ENCODE measurements around the gene TULP4. TPM values are rescaled to one million over a fixed set of nuclear protein-coding genes. Genes with fewer than 3 reads are reported as not detected.

Gene TULP4
- total RNA-seq, 1 donor from 2014 or later: 406 TPM

DNA sequence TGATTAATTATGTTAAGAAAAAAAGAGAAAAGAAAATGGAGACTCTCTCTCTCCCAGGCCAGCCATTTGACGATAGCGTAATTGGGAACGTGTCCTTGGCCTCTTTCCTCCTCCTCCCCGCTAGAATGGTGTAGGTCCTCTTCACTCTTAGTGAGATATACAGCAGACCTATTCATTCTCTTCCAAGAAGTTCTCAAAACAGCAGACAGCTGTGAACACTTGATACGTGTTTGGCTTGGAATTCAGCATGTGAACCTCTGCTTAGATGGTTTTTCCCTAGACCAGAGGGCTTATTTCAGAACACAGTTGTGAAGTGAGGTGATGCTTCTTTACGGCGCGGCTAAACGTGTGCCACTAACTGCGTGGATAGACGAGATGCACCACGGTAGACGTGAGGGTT is 32.6 kb upstream of the TULP4 start:
- no peaks in the 10 kb centered on the region for H3K9me3 Mint-ChIP-seq (ENCODE audit: unreplicated experiment)
- no peak overlapping the region for H3K4me3 Mint-ChIP-seq (ENCODE audit: unreplicated experiment)
- H3K27me3 Mint-ChIP-seq (ENCODE audit: unreplicated experiment): no peaks in the 10 kb centered on the region
- TF ChIP-seq, protein P1, sequence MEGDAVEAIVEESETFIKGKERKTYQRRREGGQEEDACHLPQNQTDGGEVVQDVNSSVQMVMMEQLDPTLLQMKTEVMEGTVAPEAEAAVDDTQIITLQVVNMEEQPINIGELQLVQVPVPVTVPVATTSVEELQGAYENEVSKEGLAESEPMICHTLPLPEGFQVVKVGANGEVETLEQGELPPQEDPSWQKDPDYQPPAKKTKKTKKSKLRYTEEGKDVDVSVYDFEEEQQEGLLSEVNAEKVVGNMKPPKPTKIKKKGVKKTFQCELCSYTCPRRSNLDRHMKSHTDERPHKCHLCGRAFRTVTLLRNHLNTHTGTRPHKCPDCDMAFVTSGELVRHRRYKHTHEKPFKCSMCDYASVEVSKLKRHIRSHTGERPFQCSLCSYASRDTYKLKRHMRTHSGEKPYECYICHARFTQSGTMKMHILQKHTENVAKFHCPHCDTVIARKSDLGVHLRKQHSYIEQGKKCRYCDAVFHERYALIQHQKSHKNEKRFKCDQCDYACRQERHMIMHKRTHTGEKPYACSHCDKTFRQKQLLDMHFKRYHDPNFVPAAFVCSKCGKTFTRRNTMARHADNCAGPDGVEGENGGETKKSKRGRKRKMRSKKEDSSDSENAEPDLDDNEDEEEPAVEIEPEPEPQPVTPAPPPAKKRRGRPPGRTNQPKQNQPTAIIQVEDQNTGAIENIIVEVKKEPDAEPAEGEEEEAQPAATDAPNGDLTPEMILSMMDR (IDR thresholded peaks at IDR 0.05; ENCODE audit: partially characterized antibody, unreplicated experiment): no peak
- H3K4me1 Mint-ChIP-seq (ENCODE audit: low read depth, unreplicated experiment): peaks cover 50% of the 10 kb centered on the region
- peaks cover 4% of the 10 kb centered on the region for H3K36me3 Mint-ChIP-seq (ENCODE audit: unreplicated experiment)
- DNase-seq: no peak
- peak overlapping the region; percentile 72 for H3K27ac Mint-ChIP-seq (ENCODE audit: unreplicated experiment)

DNA sequence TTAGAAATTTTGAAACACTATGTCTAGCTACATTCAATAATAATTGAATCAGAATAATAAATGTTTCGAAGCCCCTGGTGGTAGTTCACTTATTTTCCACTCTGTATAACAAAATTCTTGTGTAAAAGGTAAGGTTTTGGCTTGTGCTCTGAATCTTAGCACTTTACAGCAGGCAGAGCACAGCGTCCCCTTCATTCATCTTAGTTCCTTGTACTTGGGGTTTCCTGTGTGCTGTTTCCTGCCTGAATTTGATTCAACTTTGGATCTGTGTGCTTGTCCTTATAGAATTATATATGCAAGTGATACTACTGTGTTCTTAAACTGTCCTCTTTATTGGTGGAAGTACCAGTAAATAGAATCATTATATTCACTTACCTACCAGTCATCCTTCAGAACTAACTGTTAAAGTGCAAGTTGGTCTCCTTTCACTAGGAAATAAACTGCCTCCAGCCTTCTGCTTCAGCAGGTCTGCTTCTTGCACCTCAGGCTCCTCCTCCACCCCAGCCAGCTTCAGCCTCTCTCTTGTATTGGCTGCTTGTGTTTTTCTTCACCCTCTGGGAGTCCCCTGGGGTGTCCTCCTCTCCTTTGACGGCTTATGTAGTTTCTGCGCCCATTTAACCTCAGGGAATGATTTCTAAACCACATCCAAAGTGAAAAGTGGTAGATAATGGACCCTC is 28.8 kb upstream of the TULP4 start:
- TF ChIP-seq, protein P1 (IDR thresholded peaks at IDR 0.05; ENCODE audit: partially characterized antibody, unreplicated experiment): no peak
- no peaks in the 10 kb centered on the region for H3K36me3 Mint-ChIP-seq (ENCODE audit: unreplicated experiment)
- H3K27me3 Mint-ChIP-seq (ENCODE audit: unreplicated experiment): no peaks in the 10 kb centered on the region
- H3K4me3 Mint-ChIP-seq (ENCODE audit: unreplicated experiment): peak overlapping the region; percentile 72
- peaks cover 3% of the 10 kb centered on the region for H3K9me3 Mint-ChIP-seq (ENCODE audit: unreplicated experiment)
- peak overlapping the region; percentile 95 for H3K27ac Mint-ChIP-seq (ENCODE audit: unreplicated experiment)
- peaks cover 68% of the 10 kb centered on the region for H3K4me1 Mint-ChIP-seq (ENCODE audit: low read depth, unreplicated experiment)
- peak; percentile 62 for DNase-seq

DNA sequence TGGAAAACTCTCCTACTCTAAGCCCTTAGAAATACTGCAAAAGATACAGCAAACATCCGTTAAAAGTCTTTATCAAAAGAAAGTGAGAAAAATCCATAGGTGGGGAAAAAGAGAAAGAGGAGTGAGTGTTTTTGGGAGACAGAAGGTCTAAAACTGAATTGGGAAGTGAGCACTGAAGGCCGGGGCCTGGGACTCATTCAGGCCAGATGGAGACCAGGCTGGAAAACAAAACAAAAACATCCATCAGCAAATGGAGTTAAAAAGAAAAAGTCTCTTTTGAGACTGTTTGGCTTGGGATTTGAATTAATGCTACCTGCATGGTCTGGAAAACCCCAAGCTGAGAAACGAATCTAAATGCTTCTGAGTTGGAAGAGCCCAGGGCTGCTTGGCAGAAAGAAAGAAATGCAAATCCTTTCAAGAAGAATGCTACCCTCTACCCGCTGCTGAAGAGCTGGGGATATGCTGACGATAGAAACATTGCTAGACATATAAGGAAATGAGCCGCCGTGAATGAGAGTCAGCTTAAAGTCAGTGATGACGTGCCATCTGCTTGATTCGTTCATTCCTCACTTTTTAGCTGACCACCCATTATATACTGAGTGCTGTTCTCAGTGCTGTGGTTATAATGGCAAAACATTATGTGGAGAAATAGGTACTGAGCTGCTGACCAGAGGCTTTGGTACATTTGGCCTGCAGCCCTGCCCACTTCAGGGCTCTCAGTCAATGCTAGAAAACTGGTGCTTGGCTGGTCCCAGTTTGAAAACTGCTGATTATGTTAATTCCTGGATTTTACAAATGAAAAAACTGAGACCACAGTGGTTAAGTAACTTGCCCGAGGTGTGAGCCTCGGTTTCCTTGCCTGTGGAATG is 28.0 kb upstream of the TULP4 start:
- peak overlapping the region; percentile 72 for H3K4me3 Mint-ChIP-seq (ENCODE audit: unreplicated experiment)

DNA sequence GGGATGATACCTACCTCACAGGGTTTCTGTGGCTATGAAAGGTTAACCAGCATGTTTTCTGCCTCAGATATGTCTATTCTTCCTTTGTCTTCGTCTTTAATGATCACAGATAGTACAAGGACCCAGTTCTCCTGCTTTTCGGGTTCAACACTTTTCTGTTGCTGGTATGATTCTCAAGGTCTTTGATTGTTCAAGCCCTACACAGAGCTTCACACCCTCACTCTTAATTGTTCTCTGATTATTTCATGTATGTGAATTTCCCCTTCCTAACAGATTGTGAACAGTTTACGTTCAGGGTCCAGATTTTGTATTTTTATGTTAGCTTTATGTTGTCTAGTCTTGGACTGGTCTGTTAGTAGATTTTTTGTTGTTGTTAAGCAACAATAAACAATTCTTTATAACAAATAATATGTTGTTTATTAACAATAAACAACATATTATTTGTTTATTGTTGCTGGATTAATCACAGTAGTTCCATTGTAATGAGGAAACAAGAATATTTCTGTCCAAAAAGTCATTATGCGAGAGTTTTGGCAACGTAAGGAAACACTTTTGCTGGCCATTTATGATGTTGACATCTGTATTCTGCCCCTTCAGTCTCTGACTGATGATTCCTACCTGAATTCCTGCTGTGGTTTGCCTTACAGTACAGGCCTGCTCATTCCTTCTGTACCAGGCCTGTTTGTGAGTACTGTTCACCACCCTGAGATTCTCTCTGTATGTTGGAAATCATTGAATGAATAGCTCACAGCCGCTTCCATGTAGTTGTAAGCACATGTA is 27.2 kb upstream of the TULP4 start:
- Mint-ChIP-seq H3K27me3 (ENCODE audit: unreplicated experiment) (no peaks in the 10 kb centered on the region), H3K9me3 (ENCODE audit: unreplicated experiment) (peaks cover 4% of the 10 kb centered on the region), H3K36me3 (ENCODE audit: unreplicated experiment) (no peaks in the 10 kb centered on the region), H3K27ac (ENCODE audit: unreplicated experiment) (peak overlapping the region; percentile 95), H3K4me3 (ENCODE audit: unreplicated experiment) (peak overlapping the region; percentile 44), H3K4me1 (ENCODE audit: low read depth, unreplicated experiment) (peaks cover 56% of the 10 kb centered on the region)
- TF ChIP-seq, protein P1 (IDR thresholded peaks at IDR 0.05; ENCODE audit: partially characterized antibody, unreplicated experiment): no peak
- DNase-seq: no peak

More for the DNA sequence above, 28.0 kb upstream of the TULP4 start:
- Mint-ChIP-seq H3K9me3 (ENCODE audit: unreplicated experiment) (peaks cover 4% of the 10 kb centered on the region), H3K27me3 (ENCODE audit: unreplicated experiment) (no peaks in the 10 kb centered on the region), H3K36me3 (ENCODE audit: unreplicated experiment) (no peaks in the 10 kb centered on the region), H3K27ac (ENCODE audit: unreplicated experiment) (peak overlapping the region; percentile 95), H3K4me1 (ENCODE audit: low read depth, unreplicated experiment) (peaks cover 63% of the 10 kb centered on the region)
- TF ChIP-seq, protein P1 (IDR thresholded peaks at IDR 0.05; ENCODE audit: partially characterized antibody, unreplicated experiment): no peak
- DNase-seq: no peak
